ENCODE data around the gene DGKE.

DNA sequence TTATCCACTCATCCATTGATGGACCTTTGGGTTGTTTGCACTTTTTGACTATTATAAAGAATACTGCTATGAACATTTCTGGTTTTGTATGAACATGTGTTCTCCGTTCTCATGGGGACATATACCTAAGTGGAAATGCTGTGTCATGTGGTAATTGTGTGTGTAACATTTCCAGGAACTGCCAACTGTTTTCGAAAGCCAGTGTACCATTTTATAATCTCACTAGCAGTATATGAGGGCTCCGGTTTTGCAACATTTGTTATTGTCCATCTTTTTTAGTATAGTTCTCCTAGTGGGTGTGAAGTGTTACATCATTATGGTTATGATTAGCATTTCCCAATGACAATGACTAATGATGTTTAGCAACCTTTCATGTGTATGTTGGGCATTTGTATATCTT lies 85.0 kb downstream of the DGKE start:
- TF ChIP-seq POLR2A (IDR thresholded peaks at IDR 0.05) = no peak
- TF ChIP-seq, protein P1, sequence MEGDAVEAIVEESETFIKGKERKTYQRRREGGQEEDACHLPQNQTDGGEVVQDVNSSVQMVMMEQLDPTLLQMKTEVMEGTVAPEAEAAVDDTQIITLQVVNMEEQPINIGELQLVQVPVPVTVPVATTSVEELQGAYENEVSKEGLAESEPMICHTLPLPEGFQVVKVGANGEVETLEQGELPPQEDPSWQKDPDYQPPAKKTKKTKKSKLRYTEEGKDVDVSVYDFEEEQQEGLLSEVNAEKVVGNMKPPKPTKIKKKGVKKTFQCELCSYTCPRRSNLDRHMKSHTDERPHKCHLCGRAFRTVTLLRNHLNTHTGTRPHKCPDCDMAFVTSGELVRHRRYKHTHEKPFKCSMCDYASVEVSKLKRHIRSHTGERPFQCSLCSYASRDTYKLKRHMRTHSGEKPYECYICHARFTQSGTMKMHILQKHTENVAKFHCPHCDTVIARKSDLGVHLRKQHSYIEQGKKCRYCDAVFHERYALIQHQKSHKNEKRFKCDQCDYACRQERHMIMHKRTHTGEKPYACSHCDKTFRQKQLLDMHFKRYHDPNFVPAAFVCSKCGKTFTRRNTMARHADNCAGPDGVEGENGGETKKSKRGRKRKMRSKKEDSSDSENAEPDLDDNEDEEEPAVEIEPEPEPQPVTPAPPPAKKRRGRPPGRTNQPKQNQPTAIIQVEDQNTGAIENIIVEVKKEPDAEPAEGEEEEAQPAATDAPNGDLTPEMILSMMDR (IDR thresholded peaks at IDR 0.05) = peak in 1 of 6 experiments; percentile 9

Data from esophagus squamous epithelium (tissue), 4 donors.